IMR-90 (cell line): ENCODE measurements around the gene SLC44A2. TPM values are rescaled to one million over a fixed set of nuclear protein-coding genes. Genes with fewer than 3 reads are reported as not detected.

Experiments
- ATAC-seq: fragments of 200-7000 bp; cut with Tn5 transposase; 2 replicates; pipeline ENCODE4 v1.9.1; 2020; ENCODE audit warnings: low read depth, mild to moderate bottlenecking, moderate library complexity
- BruUV-seq: library from RNA; stranded (reverse); fragments of 400-500 nt; replicated peaks from 2 replicates; lab custom pipeline; 2021; lab: Mats Ljungman, UMichigan
- CTCF ChIA-PET: fragments of 300-600 bp; formaldehyde crosslinking; extraction: SDS; loops from one replicate; lab custom pipeline; 2021; ENCODE audit warnings: antibody characterized with exemption; lab: Yijun Ruan, JAX
- POLR2A ChIA-PET: fragments of 300-600 bp; sonication (Branson Sonifier 250); formaldehyde crosslinking; loops from one replicate; lab custom pipeline; 2022; ENCODE audit warnings: antibody characterized with exemption; ENCODE audit not compliant: unreplicated experiment; lab: Charles Lee
- DNase-seq: peaks from one replicate; pipeline ENCODE4 v3.0.0; 2013
- H2AFZ ChIP-seq: replicated peaks from 2 replicates; pipeline ENCODE3; 2013; ENCODE audit warnings: low read length, mild to moderate bottlenecking; ENCODE audit not compliant: poor library complexity
- H2AK5ac ChIP-seq: 2 replicates; pipeline ENCODE4 v1.6.1; 2013; ENCODE audit warnings: low read depth, low read length, inconsistent platforms
- H2AK9ac ChIP-seq: replicated peaks from 2 replicates; pipeline ENCODE3; 2013; ENCODE audit warnings: mild to moderate bottlenecking, low read depth, low read length, moderate library complexity; ENCODE audit not compliant: poor library complexity
- H2BK120ac ChIP-seq: 2 replicates; pipeline ENCODE4 v1.6.1; 2013; ENCODE audit warnings: low read depth, low read length, inconsistent platforms
- H2BK15ac ChIP-seq: 3 replicates; pipeline ENCODE4 v1.6.1; 2013; ENCODE audit warnings: low read depth, low read length, inconsistent platforms
- H2BK20ac ChIP-seq: 2 replicates; pipeline ENCODE4 v1.6.1; 2013; ENCODE audit warnings: low read depth, mild to moderate bottlenecking, inconsistent platforms, low read length, moderate library complexity
- H2BK5ac ChIP-seq: 2 replicates; pipeline ENCODE4 v1.6.1; 2013; ENCODE audit warnings: mild to moderate bottlenecking, low read depth, low read length, inconsistent platforms; ENCODE audit not compliant: poor library complexity, severe bottlenecking
- H3K14ac ChIP-seq: replicated peaks from 2 replicates; pipeline ENCODE4 v1.6.1; 2013; ENCODE audit warnings: low read depth, low read length, inconsistent platforms
- H3K18ac ChIP-seq: 2 replicates; pipeline ENCODE4 v1.6.1; 2013; ENCODE audit warnings: low read depth, low read length, control low read depth
- H3K23ac ChIP-seq: 2 replicates; pipeline ENCODE4 v1.6.1; 2013; ENCODE audit warnings: low read depth, low read length, inconsistent platforms
- H3K27ac ChIP-seq: 2 replicates; pipeline ENCODE4 v1.5.1; 2013; ENCODE audit warnings: mild to moderate bottlenecking, control low read depth, low read length; ENCODE audit not compliant: insufficient read depth
- H3K27me3 ChIP-seq: 2 replicates; pipeline ENCODE4 v1.6.1; 2013; ENCODE audit warnings: low read length; ENCODE audit not compliant: control insufficient read depth, insufficient read depth
- H3K36me3 ChIP-seq: 2 replicates; pipeline ENCODE4 v1.6.1; 2013; ENCODE audit warnings: low read length, mixed read lengths; ENCODE audit not compliant: control insufficient read depth, insufficient read depth
- H3K4ac ChIP-seq: 2 replicates; pipeline ENCODE4 v1.6.1; 2013; ENCODE audit warnings: low read depth, low read length, inconsistent platforms
- H3K4me1 ChIP-seq: 2 replicates; pipeline ENCODE4 v1.6.1; 2013; ENCODE audit warnings: low read length, mixed read lengths; ENCODE audit not compliant: control insufficient read depth, insufficient read depth
- H3K4me2 ChIP-seq: 2 replicates; pipeline ENCODE4 v1.6.1; 2013; ENCODE audit warnings: low read depth, mild to moderate bottlenecking, control low read depth, low read length, moderate library complexity
- H3K4me3 ChIP-seq: 2 replicates; pipeline ENCODE4 v1.5.1; 2013; ENCODE audit warnings: low read depth, mild to moderate bottlenecking, control low read depth, low read length, moderate library complexity; ENCODE audit not compliant: insufficient read depth
- H3K56ac ChIP-seq: 2 replicates; pipeline ENCODE4 v1.6.1; 2013; ENCODE audit warnings: low read length, inconsistent platforms; ENCODE audit not compliant: insufficient read depth; ENCODE audit errors: extremely low read depth
- H3K79me1 ChIP-seq, 2 experiments: 2 replicates each; pipeline ENCODE4 v1.6.1; 2013; ENCODE audit warnings: low read length in 2 of 2, inconsistent platforms in 1 of 2, low read depth in 1 of 2
- H3K9ac ChIP-seq: 2 replicates; pipeline ENCODE4 v1.6.1; 2013; ENCODE audit warnings: low read depth, low read length, control low read depth
- H3K9me1 ChIP-seq: 2 replicates; pipeline ENCODE4 v1.6.1; 2013; ENCODE audit warnings: low read length, inconsistent platforms; ENCODE audit not compliant: insufficient read depth
- H3K9me3 ChIP-seq: 2 replicates; pipeline ENCODE4 v1.6.1; 2013; ENCODE audit warnings: low read length; ENCODE audit not compliant: control insufficient read depth, insufficient read depth
- H4K20me1 ChIP-seq: 2 replicates; pipeline ENCODE4 v1.6.1; 2013; ENCODE audit warnings: low read length, inconsistent platforms; ENCODE audit not compliant: insufficient read depth
- H4K5ac ChIP-seq: 2 replicates; pipeline ENCODE4 v1.6.1; 2013; ENCODE audit warnings: mild to moderate bottlenecking, low read depth, low read length, control low read depth
- H4K8ac ChIP-seq, 2 experiments: 2 replicates each; pipeline ENCODE4 v1.6.1; 2013; ENCODE audit warnings: low read depth in 2 of 2, low read length in 2 of 2, control low read depth in 1 of 2, inconsistent platforms in 1 of 2
- H4K91ac ChIP-seq: 2 replicates; pipeline ENCODE4 v1.6.1; 2013; ENCODE audit warnings: low read depth, low read length, inconsistent platforms; ENCODE audit not compliant: insufficient read depth
- FOS ChIP-seq: fragments of 150-350 bp; IDR thresholded peaks from 2 replicates; pipeline ENCODE4 v1.6.1; 2016; ENCODE audit warnings: low read depth, low read length
- MAFK ChIP-seq: IDR thresholded peaks from 2 replicates; pipeline ENCODE4 v1.6.1; 2012; ENCODE audit warnings: low read depth, low read length, improper control_type of control experiment
- NFE2L2 ChIP-seq: fragments of 150-350 bp; IDR thresholded peaks from 2 replicates; pipeline ENCODE4 v1.6.1; 2016; ENCODE audit warnings: low read depth, mild to moderate bottlenecking, low read length
- WGBS, 2 experiments: methylation state at CpG; one replicate each; pipeline versions ENCODE4 v1.1.5 to v1.1.7; 2013; ENCODE audit warnings: missing lambda C conversion rate in 2 of 2; ENCODE audit not compliant: insufficient read length in 1 of 2; ENCODE audit errors: extremely low coverage in 2 of 2; 5-methylcytosine and 5-hydroxymethylcytosine counted together
- dilution Hi-C: fragments of 300-500 bp; cut with HindIII; formaldehyde crosslinking; loops from one replicate; pipeline ENCODE4 v1.14.3; 2018; ENCODE audit warnings: low sequenced_read_pairs; ENCODE audit not compliant: unreplicated experiment
- in situ Hi-C: fragments of 300-500 bp; cut with MboI; formaldehyde crosslinking; loops from 3 replicates; pipeline ENCODE4 v1.14.3; 2019; ENCODE audit warnings: low sequenced_read_pairs, inconsistent platforms, mixed read lengths
- intact Hi-C: fragments of 100-400 bp; cut with micrococcal nuclease; formaldehyde crosslinking; loops from 2 replicates; pipeline ENCODE4 v1.10.0; 2022
- polyA plus RNA-seq, 3 experiments: library from polyadenylated mRNA; depleted of rRNA; stranded (reverse); fragments of >200 nt; gene quantifications; 2 replicates each; pipeline ENCODE4 v1.2.3, GENCODE V29; 2012; ENCODE audit warnings: low replicate concordance in 1 of 3
- total RNA-seq: library from RNA; depleted of rRNA; stranded (reverse); fragments of >200 nt; gene quantifications from 2 replicates; pipeline ENCODE4 v1.2.3, GENCODE V29; 2012

SLC44A2 gene
- total and polyA plus RNA-seq, 2 of the 4 experiments (the other 2 are of a cell fraction) = 28.5 to 62.9 TPM

DNA sequence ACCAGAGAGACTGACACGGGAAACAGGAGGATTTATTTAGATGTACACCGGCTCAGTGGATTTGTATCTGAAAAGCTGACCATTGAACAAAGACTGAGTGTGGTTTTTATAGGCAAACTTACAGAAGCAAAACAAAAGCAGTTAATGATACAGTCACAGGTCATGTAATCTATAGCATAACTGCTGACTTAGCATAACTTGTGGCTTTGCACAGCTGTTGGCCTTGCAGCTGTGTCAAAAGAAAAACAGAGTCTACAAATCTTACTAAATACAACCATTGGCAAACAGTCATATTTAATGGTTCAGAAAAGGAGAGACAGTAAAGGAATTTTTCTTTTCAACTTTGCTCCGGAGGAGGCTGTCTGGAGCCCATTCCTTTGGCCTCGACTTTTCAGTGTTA, 26.5 kb downstream of the SLC44A2 start:
- Histone ChIP-seq H3K4me2 (no peak overlapping the region), H3K79me1 (peaks cover 8 to 34% of the 10 kb centered on the region in 2 experiments; a peak in 3 of 4 replicates), H2BK15ac (no peak overlapping the region), H3K14ac (no peak overlapping the region), H2BK20ac (no peak overlapping the region), H3K9me3 (no peaks in the 10 kb centered on the region), H4K91ac (no peak overlapping the region), H3K27ac (no peak overlapping the region), H4K8ac (no peak overlapping the region), H3K27me3 (no peaks in the 10 kb centered on the region), H3K18ac (no peak overlapping the region), H3K4me3 (no peak overlapping the region), H2BK5ac (no peak overlapping the region), H2AFZ (no peak overlapping the region), H3K56ac (no peak overlapping the region), H3K23ac (no peak overlapping the region), H4K20me1 (peaks cover 23% of the 10 kb centered on the region), H3K9ac (no peak overlapping the region), H2BK120ac (no peak overlapping the region), H3K4me1 (0 out of 2 replicates have a peak, but pooled peaks cover 2% of the 10 kb centered on the region), H3K4ac (no peak overlapping the region), H4K5ac (no peak overlapping the region), H3K9me1 (0 out of 2 replicates have a peak, but pooled peaks cover under 1% of the 10 kb centered on the region), H3K36me3 (peaks cover 2% of the 10 kb centered on the region), H2AK9ac (no peak overlapping the region), H2AK5ac (no peak overlapping the region)
- in situ Hi-C loops = no loop called here
- no CpG with 5 or more reads among the region's 4 CpGs for WGBS, 2 experiments
- TF ChIP-seq MAFK (peak; percentile 99), FOS (no peak), NFE2L2 (no peak)
- intact Hi-C loops = no loop called here
- DNase-seq (no peak), ATAC-seq (no peak)
- dilution Hi-C loops = no loop called here
- POLR2A ChIA-PET = no interaction called here
- no TSS peak for BruUV-seq
- CTCF ChIA-PET = interaction anchor here (0.6 kb wide), 1 partner anchor 67 kb away, joined by 3 read pairs; no protein-coding TSS in a partner anchor
